Stimulated activated CD4-positive, alpha-beta T cell treated with anti-CD3 and anti-CD28 coated beads, Interleukin-4, amount 100 ng/mL, for 1 hour (primary cell): ENCODE data around the gene ZNF593.

Experiments
- DNase-seq: peaks from one replicate; pipeline ENCODE4 v3.0.0-alpha.2; 2020

Gene ZNF593

GRCh38 chr1:26153966-26154532 is 15.7 kb upstream of the ZNF593 start:
- DNase-seq, result no peak

GRCh38 chr1:26154750-26155149 is 15.0 kb upstream of the ZNF593 start:
- DNase-seq, result no peak

- no peak for DNase-seq
Observed at GRCh38 chr1:26155370-26156284, 14.1 kb upstream of the ZNF593 start.

- no peak for DNase-seq
Observed at GRCh38 chr1:26156285-26157038, 13.2 kb upstream of the ZNF593 start.

GRCh38 chr1:26158271-26158907 is 11.3 kb upstream of the ZNF593 start:
- no peak for DNase-seq

- DNase-seq, result no peak
Observed at GRCh38 chr1:26158908-26159742, 10.6 kb upstream of the ZNF593 start, which contains the start of gene FAM110D. FAM110D (plus strand) TSS chr1:26159079; CDS start chr1:26161292, 2,213 bp downstream.

GRCh38 chr1:26159743-26160039 is 10.0 kb upstream of the ZNF593 start:
- no peak for DNase-seq

- no peak for DNase-seq
Observed at GRCh38 chr1:26160527-26161414, 8.9 kb upstream of the ZNF593 start.

- peak; percentile 52 for DNase-seq
Observed at GRCh38 chr1:26161415-26162219, 8.1 kb upstream of the ZNF593 start.

- no peak for DNase-seq
Observed at GRCh38 chr1:26162220-26162709, 7.4 kb upstream of the ZNF593 start.

- no peak for DNase-seq
Observed at GRCh38 chr1:26163684-26164035, 6.0 kb upstream of the ZNF593 start.

- DNase-seq, result peak; percentile 66
Observed at GRCh38 chr1:26164036-26164860, 5.5 kb upstream of the ZNF593 start.

GRCh38 chr1:26164861-26165842 is 4.6 kb upstream of the ZNF593 start:
- no peak for DNase-seq

GRCh38 chr1:26166719-26167281 is 2.9 kb upstream of the ZNF593 start:
- no peak for DNase-seq

GRCh38 chr1:26168410-26169197 is 1.1 kb upstream of the ZNF593 start, which contains the start of gene C1orf232:
C1orf232 (minus strand) TSS chr1:26168963; CDS start chr1:26168499, 464 bp downstream.
- no peak for DNase-seq

GRCh38 chr1:26169198-26169554 is 532 bp upstream of the ZNF593 start:
- DNase-seq, result no peak

- no peak for DNase-seq
Observed at GRCh38 chr1:26170472-26170821, 739 bp downstream of the ZNF593 start.
